DOHH2 (cell line): ENCODE results near the gene XYLT2.

ENCODE experiments used
- H3F3A ChIP-seq: fragments of 200-600 bp; sonication (generic), shearing (Covaris generic); 2 replicates; pipeline ENCODE4 v1.6.0; 2016; ENCODE audit warnings: antibody characterized with exemption, mild to moderate bottlenecking; ENCODE audit not compliant: control insufficient read depth, insufficient read depth
- H3K27ac ChIP-seq: fragments of 200-600 bp; sonication (generic); 2 replicates; pipeline ENCODE4 v1.5.1; 2014; ENCODE audit warnings: low read depth, mild to moderate bottlenecking, low read length, moderate library complexity
- H3K27me3 ChIP-seq: fragments of 200-600 bp; sonication (generic); 2 replicates; pipeline ENCODE4 v1.6.1; 2014; ENCODE audit warnings: mild to moderate bottlenecking, low read length, mixed read lengths; ENCODE audit not compliant: control insufficient read depth
- H3K36me3 ChIP-seq: fragments of 200-600 bp; sonication (generic); 2 replicates; pipeline ENCODE4 v1.6.1; 2014; ENCODE audit warnings: mild to moderate bottlenecking, low read length, moderate library complexity, mixed read lengths; ENCODE audit not compliant: control insufficient read depth
- H3K4me1 ChIP-seq: fragments of 200-600 bp; sonication (generic); 2 replicates; pipeline ENCODE4 v1.6.1; 2014; ENCODE audit warnings: mild to moderate bottlenecking, low read length, mixed read lengths; ENCODE audit not compliant: control insufficient read depth
- H3K4me2 ChIP-seq: fragments of 200-600 bp; sonication (generic); 2 replicates; pipeline ENCODE4 v1.6.0; 2014; ENCODE audit warnings: mild to moderate bottlenecking, low read length, moderate library complexity
- H3K4me3 ChIP-seq: fragments of 200-600 bp; sonication (generic); 2 replicates; pipeline ENCODE4 v1.5.1; 2014; ENCODE audit warnings: mild to moderate bottlenecking, low read length, mixed read lengths
- H3K79me2 ChIP-seq: fragments of 200-600 bp; sonication (generic); 2 replicates; pipeline ENCODE4 v1.6.1; 2014; ENCODE audit warnings: mild to moderate bottlenecking, low read length, mixed read lengths; ENCODE audit not compliant: control insufficient read depth
- H3K9me2 ChIP-seq: fragments of 200-600 bp; sonication (generic); replicated peaks from 2 replicates; pipeline ENCODE4 v1.6.1; 2014; ENCODE audit warnings: mild to moderate bottlenecking, low read length, mixed read lengths; ENCODE audit not compliant: control insufficient read depth
- H3K9me3 ChIP-seq: fragments of 200-600 bp; sonication (generic); 2 replicates; pipeline ENCODE4 v1.6.1; 2014; ENCODE audit warnings: antibody characterized with exemption, low read length, mixed read lengths; ENCODE audit not compliant: control insufficient read depth, insufficient read depth
- H4K20me1 ChIP-seq: fragments of 200-600 bp; sonication (generic); 2 replicates; pipeline ENCODE4 v1.6.0; 2014; ENCODE audit warnings: low read depth, mild to moderate bottlenecking, antibody characterized with exemption, low read length, moderate library complexity; ENCODE audit not compliant: control insufficient read depth, insufficient read depth
- EZH2phosphoT487 ChIP-seq: fragments of 200-600 bp; sonication (generic); IDR thresholded peaks from 2 replicates; pipeline ENCODE4 v1.6.1; 2017; ENCODE audit warnings: borderline replicate concordance, mild to moderate bottlenecking, antibody characterized with exemption, low read length, moderate library complexity, mixed read lengths
- TF ChIP-seq, protein P1 (sequence below): fragments of 200-600 bp; sonication (generic); IDR thresholded peaks from one replicate; pipeline ENCODE4 v1.5.1; 2014; ENCODE audit warnings: antibody characterized with exemption, mild to moderate bottlenecking, low read depth, low read length; ENCODE audit not compliant: poor library complexity, severe bottlenecking

XYLT2 gene

DNA sequence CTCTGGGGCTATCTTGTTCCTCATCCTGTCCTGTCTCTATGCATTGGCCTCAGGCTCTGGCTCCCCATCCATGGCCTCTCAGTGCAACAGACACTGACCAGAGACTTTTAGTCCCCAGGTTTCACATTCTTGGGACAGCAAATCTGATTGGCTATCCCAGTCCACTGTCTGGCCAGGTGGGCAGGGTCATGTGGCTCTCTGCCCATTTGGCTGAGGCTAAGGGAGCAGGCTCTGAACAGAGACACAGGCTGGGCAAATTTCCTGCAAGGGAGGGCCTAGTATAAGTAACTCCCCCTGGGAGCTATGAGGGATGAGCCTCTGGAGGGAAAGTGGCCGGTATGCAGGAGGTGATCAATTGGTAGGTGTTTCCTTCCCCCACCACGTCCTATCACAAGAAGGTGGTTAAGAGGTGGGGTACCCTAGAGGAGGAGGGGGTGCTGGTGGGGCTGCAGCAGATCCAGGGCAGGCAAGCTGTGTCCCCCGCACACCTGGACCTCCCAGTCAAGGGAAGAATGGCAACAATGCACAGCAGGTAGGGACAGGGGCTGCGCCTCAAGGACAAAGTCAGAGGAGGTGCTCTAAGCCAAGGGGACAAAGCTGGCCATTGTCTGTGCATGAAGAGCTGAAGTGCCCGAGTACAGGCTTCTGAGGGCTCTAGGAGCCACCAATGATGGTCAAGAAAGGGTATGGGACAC, 13.2 kb downstream of the XYLT2 start:
- H3K9me2 ChIP-seq = no peaks in the 10 kb centered on the region
- no peak overlapping the region for H3K4me2 ChIP-seq
- H3K4me1 ChIP-seq = no peaks in the 10 kb centered on the region
- no peak overlapping the region for H3K4me3 ChIP-seq
- H3K79me2 ChIP-seq = no peaks in the 10 kb centered on the region
- TF ChIP-seq EZH2phosphoT487 = no peak
- TF ChIP-seq, protein P1, sequence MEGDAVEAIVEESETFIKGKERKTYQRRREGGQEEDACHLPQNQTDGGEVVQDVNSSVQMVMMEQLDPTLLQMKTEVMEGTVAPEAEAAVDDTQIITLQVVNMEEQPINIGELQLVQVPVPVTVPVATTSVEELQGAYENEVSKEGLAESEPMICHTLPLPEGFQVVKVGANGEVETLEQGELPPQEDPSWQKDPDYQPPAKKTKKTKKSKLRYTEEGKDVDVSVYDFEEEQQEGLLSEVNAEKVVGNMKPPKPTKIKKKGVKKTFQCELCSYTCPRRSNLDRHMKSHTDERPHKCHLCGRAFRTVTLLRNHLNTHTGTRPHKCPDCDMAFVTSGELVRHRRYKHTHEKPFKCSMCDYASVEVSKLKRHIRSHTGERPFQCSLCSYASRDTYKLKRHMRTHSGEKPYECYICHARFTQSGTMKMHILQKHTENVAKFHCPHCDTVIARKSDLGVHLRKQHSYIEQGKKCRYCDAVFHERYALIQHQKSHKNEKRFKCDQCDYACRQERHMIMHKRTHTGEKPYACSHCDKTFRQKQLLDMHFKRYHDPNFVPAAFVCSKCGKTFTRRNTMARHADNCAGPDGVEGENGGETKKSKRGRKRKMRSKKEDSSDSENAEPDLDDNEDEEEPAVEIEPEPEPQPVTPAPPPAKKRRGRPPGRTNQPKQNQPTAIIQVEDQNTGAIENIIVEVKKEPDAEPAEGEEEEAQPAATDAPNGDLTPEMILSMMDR = no peak
- H3K36me3 ChIP-seq = peaks cover 59% of the 10 kb centered on the region
- H3F3A ChIP-seq = peaks cover 4% of the 10 kb centered on the region
- H4K20me1 ChIP-seq = no peaks in the 10 kb centered on the region
- no peaks in the 10 kb centered on the region for H3K27me3 ChIP-seq
- no peaks in the 10 kb centered on the region for H3K9me3 ChIP-seq
- H3K27ac ChIP-seq = no peak overlapping the region

DNA sequence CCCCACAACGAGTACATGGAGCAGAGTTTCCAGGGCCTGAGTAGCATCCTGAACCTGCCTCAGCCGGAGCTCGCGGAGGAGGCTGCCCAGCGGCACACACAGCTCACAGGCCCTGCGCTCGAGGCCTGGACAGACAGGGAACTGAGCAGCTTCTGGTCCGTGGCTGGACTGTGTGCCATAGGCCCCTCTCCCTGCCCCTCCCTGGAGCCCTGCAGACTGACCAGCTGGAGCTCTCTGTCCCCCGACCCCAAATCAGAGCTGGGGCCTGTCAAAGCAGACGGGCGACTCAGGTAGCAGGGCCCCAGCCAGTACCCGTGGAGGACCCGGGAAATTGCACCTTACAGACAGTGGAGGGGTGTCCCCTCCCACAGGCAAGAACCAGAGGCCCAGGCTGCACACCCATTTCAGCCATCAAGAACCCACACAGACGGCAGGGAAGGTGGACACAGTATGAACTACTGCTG, 14.1 kb downstream of the XYLT2 start:
- no peak for TF ChIP-seq EZH2phosphoT487
- TF ChIP-seq, protein P1 = no peak
- H3K9me3 ChIP-seq = no peaks in the 10 kb centered on the region
- H3K4me2 ChIP-seq = no peak overlapping the region
- H3K27me3 ChIP-seq = no peaks in the 10 kb centered on the region
- H3K9me2 ChIP-seq = no peaks in the 10 kb centered on the region
- H3K4me1 ChIP-seq = no peaks in the 10 kb centered on the region
- no peak overlapping the region for H3K27ac ChIP-seq
- peaks cover 51% of the 10 kb centered on the region for H3K36me3 ChIP-seq
- H4K20me1 ChIP-seq = no peaks in the 10 kb centered on the region
- H3K4me3 ChIP-seq = no peak overlapping the region
- H3K79me2 ChIP-seq = no peaks in the 10 kb centered on the region
- peaks cover 4% of the 10 kb centered on the region for H3F3A ChIP-seq

DNA sequence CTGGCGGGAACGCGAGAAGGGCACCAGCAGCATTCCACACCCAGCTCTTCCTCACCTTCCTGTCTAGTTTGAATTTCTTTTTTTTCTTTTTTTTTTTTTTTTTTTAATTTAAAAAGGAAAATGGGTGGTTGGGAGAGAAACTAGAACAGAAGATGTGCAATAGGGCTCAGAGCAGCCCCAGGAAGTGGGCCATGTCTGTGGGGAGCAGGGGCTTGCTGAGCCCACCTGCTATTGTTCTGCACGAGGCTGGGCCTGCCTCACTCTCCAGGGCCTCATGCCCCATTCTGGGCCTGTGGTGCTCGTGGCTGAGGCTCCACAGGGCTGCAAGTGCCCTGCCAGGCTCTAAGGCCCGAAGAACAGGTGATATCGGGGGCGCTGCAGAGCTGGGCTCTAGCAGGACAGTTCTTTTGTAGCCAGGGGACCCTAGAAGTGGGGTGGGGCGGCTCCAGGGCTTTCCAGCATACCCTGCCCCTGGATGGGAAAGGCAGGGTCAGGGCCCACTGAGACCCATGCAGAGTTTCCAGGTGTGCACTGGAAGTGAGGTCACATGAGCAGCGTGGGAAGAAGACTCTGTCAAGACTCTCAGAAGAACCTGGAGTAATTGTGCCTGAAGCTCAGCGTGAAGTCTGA, 14.7 kb downstream of the XYLT2 start:
- Histone ChIP-seq H3K36me3 (peaks cover 49% of the 10 kb centered on the region), H3K27ac (no peak overlapping the region)

More for the DNA sequence above, 14.7 kb downstream of the XYLT2 start:
- no peaks in the 10 kb centered on the region for H3K79me2 ChIP-seq
- no peaks in the 10 kb centered on the region for H3K4me1 ChIP-seq
- no peaks in the 10 kb centered on the region for H3K9me2 ChIP-seq
- TF ChIP-seq, protein P1 = no peak
- TF ChIP-seq EZH2phosphoT487 = no peak
- no peak overlapping the region for H3K4me3 ChIP-seq
- H3F3A ChIP-seq = peaks cover 4% of the 10 kb centered on the region
- H3K9me3 ChIP-seq = no peaks in the 10 kb centered on the region
- no peak overlapping the region for H3K4me2 ChIP-seq
- no peaks in the 10 kb centered on the region for H4K20me1 ChIP-seq
- H3K27me3 ChIP-seq = no peaks in the 10 kb centered on the region
